C4-2B (cell line): ENCODE data around the gene ERMARD.

Experiments used
- H3K27ac ChIP-seq: fragments of 450-650 bp; 2 replicates; pipeline ENCODE4 v1.5.1; 2017
- ZFX ChIP-seq: fragments of 450-650 bp; IDR thresholded peaks from 2 replicates; pipeline ENCODE4 v1.6.1; 2017
- TF ChIP-seq, protein P1 (sequence below): fragments of 450-650 bp; conservative IDR thresholded peaks from 2 replicates; pipeline ENCODE4 v1.5.1; 2017; ENCODE audit warnings: mild to moderate bottlenecking

ERMARD gene

DNA sequence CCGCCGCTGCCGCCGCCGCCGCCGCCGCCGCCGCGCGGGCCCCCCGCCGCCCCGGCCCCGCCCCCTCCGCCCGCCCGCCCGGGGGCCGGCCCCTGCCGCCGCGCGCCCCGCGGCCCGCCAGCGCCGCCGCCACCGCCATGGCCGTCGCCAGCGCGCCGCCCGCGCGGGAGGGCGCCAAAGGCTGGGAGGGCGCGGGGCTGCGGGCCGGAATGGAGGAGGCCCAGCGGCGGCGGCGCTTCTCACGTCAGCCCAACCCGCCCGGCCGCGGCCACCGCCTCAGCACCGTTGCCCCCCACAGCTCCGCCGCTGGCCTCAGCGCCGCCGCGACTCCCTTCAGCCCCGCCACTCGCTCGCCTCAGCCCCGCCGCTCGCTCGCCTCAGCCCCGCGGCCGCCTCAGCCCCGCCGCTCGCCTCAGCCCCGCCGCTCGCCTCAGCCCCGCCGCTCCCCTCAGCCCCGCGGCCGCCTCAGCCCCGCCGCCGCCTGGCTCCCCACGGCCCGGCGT, 27.4 kb upstream of the ERMARD start:
- peak overlapping the region; percentile 70 for H3K27ac ChIP-seq
- TF ChIP-seq ZFX: no peak
- TF ChIP-seq, protein P1, sequence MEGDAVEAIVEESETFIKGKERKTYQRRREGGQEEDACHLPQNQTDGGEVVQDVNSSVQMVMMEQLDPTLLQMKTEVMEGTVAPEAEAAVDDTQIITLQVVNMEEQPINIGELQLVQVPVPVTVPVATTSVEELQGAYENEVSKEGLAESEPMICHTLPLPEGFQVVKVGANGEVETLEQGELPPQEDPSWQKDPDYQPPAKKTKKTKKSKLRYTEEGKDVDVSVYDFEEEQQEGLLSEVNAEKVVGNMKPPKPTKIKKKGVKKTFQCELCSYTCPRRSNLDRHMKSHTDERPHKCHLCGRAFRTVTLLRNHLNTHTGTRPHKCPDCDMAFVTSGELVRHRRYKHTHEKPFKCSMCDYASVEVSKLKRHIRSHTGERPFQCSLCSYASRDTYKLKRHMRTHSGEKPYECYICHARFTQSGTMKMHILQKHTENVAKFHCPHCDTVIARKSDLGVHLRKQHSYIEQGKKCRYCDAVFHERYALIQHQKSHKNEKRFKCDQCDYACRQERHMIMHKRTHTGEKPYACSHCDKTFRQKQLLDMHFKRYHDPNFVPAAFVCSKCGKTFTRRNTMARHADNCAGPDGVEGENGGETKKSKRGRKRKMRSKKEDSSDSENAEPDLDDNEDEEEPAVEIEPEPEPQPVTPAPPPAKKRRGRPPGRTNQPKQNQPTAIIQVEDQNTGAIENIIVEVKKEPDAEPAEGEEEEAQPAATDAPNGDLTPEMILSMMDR: no peak

DNA sequence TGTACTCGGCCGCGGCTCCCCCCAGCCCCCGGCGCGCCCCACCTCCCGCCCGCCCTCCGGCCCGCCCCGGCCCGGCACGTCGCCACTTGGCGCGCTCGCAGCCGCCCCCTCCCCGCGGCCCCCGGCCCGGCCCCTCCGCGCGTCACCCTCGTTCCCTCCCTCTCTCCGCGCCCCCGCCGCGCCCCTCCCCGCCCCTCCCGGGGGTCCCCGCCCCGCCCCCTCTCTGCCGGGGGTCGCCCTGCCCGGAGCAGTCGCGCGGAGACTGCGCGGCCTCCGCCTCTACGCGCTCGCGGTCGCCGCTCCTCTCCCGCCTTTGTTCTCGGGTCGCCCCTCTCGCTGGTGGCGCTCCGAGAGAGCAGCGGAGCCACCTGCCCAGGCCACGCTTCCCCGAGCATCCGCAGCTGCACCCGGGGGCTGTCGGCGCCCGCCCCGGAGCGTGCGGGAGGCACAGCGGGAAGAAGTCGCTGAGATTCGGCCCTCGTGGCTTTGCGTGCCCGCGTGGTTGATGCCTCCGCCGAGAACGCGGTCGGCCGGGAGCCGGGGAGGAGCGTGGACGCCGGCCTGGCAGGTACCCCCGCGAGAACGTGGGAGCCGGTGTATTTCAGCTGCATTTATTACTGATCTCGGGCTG, 26.8 kb upstream of the ERMARD start, which contains the start of gene PHF10:
Gene PHF10, minus strand, starts transcription at position 7 of the 631 bp plus-strand sequence. CDS start 569 bp downstream, outside the sequence.
- no peak for TF ChIP-seq ZFX
- TF ChIP-seq, protein P1: no peak
- H3K27ac ChIP-seq: peak within 1 kb of the TSS; percentile 70

DNA sequence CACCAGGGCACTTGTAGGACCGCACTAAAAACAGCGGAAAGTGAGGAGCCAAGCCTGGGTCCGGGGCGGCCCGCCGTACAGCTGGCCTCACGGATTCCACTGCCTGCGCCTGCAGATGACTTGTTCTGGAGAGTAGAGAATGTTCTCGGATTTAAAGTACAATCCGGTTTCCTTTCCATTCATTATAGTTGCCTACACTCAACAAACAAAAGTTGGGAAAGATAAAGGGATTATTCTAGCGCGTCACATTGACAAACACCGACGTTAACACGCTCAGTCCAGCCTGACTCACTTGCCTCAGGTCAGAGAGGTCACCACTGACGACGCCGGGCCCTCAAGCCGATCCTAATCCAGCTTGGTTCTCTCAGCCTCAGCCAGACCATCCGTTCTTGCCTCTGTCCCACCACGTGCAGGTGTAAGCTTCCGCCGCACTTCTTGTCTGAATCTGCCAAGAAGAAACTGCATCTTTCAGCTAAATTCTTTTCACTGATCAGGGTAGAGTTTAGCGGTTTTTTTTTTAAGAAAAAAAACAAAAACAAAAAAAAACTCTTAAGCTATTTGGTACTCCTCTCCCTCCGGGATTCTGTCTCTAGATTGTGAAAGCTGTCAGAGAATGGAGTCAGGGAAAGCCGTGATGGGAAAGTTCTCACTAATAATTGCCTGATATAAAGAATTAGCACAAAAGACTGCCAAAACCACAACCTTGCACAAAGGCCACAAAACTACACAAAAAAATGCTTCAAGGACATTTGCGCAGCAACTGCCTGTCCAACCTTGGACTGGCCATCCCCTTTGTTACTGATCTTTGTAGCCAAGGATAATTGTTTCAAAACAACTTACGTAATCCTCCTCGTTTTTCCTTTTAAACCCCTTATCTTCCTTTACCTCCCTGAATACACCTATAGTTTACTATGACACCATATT, 26.0 kb upstream of the ERMARD start:
- TF ChIP-seq, protein P1: no peak
- TF ChIP-seq ZFX: no peak
- H3K27ac ChIP-seq: no peak overlapping the region; the same call in 1 of the 2 replicates

DNA sequence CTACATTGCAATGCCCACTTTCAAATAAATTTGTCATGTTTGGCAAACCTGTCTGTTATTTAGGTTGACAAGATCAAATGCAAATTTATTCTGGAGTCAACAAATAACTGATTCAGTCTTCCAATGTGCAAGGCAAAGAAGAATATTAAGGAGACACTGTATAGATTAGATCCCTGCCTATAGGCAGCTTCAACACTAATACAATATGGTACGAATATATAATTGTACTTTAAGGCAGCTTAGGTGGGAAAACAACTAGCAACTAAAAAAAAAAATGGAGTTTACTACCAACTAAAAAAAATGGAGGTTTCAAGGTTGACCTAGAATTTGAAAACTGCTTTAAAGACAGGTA, 25.4 kb upstream of the ERMARD start:
- TF ChIP-seq, protein P1: no peak
- no peak for TF ChIP-seq ZFX
- H3K27ac ChIP-seq: no peak overlapping the region

DNA sequence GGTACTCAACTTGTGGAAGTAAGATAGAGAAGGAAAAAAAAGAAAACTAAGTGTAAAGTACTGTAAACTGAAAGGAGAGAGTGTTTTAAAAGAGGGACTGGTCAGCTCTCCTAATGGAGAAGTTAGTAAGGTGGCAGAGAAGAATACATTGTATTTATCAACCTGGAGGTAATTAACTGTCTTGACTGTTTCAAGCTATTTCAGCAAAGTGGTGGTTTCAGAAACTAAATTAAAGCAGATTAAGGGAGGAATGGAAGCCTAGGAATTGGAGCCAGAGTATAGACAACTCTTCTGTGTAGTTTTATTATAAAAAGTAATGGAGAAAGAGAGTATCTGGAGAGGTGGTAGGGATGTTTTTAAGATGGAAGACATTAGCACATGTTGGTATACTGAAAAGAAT, 24.5 kb upstream of the ERMARD start:
- TF ChIP-seq ZFX: no peak
- TF ChIP-seq, protein P1: no peak
- H3K27ac ChIP-seq: no peak overlapping the region

DNA sequence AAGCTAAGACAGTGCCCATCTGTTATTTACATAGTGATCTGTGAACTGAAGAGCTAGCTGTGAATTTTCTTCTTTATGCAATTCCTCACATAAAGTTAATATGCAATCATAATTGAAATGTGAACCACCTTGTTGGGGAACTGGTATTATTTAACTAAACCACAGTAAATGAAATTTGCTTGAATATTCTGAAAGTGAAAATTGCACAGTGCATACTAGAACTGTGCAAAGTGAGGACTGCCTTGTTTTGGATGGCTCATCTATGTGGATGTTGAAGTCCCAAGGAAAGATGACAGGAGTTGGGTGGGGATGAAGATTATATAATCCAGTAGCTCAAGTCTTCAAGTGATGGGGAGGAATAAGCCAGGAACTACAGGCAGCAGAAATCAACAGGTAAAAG, 21.5 kb upstream of the ERMARD start:
- no peak for TF ChIP-seq ZFX
- TF ChIP-seq, protein P1: no peak
- no peak overlapping the region for H3K27ac ChIP-seq
